ENCODE measurements around the gene NEK4. TPM values are rescaled to one million over a fixed set of nuclear protein-coding genes. Genes with fewer than 3 reads are reported as not detected.
A peak's percentile ranks its signal among the peaks of the same experiment; 100 is the strongest.

NEK4 gene
- total RNA-seq, 3 donors from 2014 or later, result 16.0 to 36.9 (median 26.9) TPM

- Mint-ChIP-seq H3K36me3 (ENCODE audit: insufficient read depth) (no peaks in the 10 kb centered on the region), H3K9me3 (no peaks in the 10 kb centered on the region), H3K27me3 (ENCODE audit: low read depth) (peaks cover 2% of the 10 kb centered on the region), H3K4me3 (no peak overlapping the region), H3K4me1 (ENCODE audit: low read depth) (no peaks in the 10 kb centered on the region)
- ATAC-seq, result peak in 1 of 2 donors; percentile 25
- no peak for DNase-seq
Measured at GRCh38 chr3:52798978-52799476, 28.3 kb upstream of the NEK4 start.

GRCh38 chr3:52798376-52798977 is 27.7 kb upstream of the NEK4 start:
- H3K27me3 Mint-ChIP-seq (ENCODE audit: low read depth), result peaks cover 2% of the 10 kb centered on the region
- ATAC-seq (no peak), DNase-seq (no peak)
- H3K36me3 Mint-ChIP-seq (ENCODE audit: insufficient read depth), result no peaks in the 10 kb centered on the region
- no peaks in the 10 kb centered on the region for H3K9me3 Mint-ChIP-seq
- no peaks in the 10 kb centered on the region for H3K4me1 Mint-ChIP-seq (ENCODE audit: low read depth)
- no peak overlapping the region for H3K4me3 Mint-ChIP-seq

GRCh38 chr3:52796411-52796810 is 25.7 kb upstream of the NEK4 start:
- no peak overlapping the region for H3K4me3 Mint-ChIP-seq
- ATAC-seq, result no peak
- no peaks in the 10 kb centered on the region for H3K9me3 Mint-ChIP-seq
- H3K27me3 Mint-ChIP-seq (ENCODE audit: low read depth), result no peaks in the 10 kb centered on the region
- no peaks in the 10 kb centered on the region for H3K36me3 Mint-ChIP-seq (ENCODE audit: insufficient read depth)
- no peak for DNase-seq
- no peaks in the 10 kb centered on the region for H3K4me1 Mint-ChIP-seq (ENCODE audit: low read depth)

GRCh38 chr3:52795298-52795900 is 24.7 kb upstream of the NEK4 start:
- H3K9me3 Mint-ChIP-seq, result no peaks in the 10 kb centered on the region
- ATAC-seq (no peak), DNase-seq (no peak)
- no peaks in the 10 kb centered on the region for H3K4me1 Mint-ChIP-seq (ENCODE audit: low read depth)
- no peak overlapping the region for H3K4me3 Mint-ChIP-seq
- no peaks in the 10 kb centered on the region for H3K36me3 Mint-ChIP-seq (ENCODE audit: insufficient read depth)
- H3K27me3 Mint-ChIP-seq (ENCODE audit: low read depth), result no peaks in the 10 kb centered on the region

GRCh38 chr3:52794612-52795099 is 23.9 kb upstream of the NEK4 start, which contains the start of gene ITIH3:
Gene ITIH3 (plus strand): TSS chr3:52794796. CDS start chr3:52794804, 8 bp downstream.
- Mint-ChIP-seq H3K36me3 (ENCODE audit: insufficient read depth) (no peaks in the 10 kb centered on the region), H3K4me1 (ENCODE audit: low read depth) (no peaks in the 10 kb centered on the region), H3K4me3 (no peak within 1 kb of the TSS), H3K27me3 (ENCODE audit: low read depth) (no peaks in the 10 kb centered on the region), H3K9me3 (no peaks in the 10 kb centered on the region)
- no peak for ATAC-seq
- DNase-seq, result no peak

- Mint-ChIP-seq H3K4me3 (no peak overlapping the region), H3K27me3 (ENCODE audit: low read depth) (no peaks in the 10 kb centered on the region), H3K9me3 (no peaks in the 10 kb centered on the region), H3K36me3 (ENCODE audit: insufficient read depth) (no peaks in the 10 kb centered on the region), H3K4me1 (ENCODE audit: low read depth) (no peaks in the 10 kb centered on the region)
- DNase-seq, result no peak
- ATAC-seq, result no peak
Measured at GRCh38 chr3:52793702-52794611, 23.2 kb upstream of the NEK4 start.

- H3K36me3 Mint-ChIP-seq (ENCODE audit: insufficient read depth), result no peaks in the 10 kb centered on the region
- no peaks in the 10 kb centered on the region for H3K27me3 Mint-ChIP-seq (ENCODE audit: low read depth)
- no peak for ATAC-seq
- no peak overlapping the region for H3K4me3 Mint-ChIP-seq
- DNase-seq, result no peak
- no peaks in the 10 kb centered on the region for H3K9me3 Mint-ChIP-seq
- no peaks in the 10 kb centered on the region for H3K4me1 Mint-ChIP-seq (ENCODE audit: low read depth)
Measured at GRCh38 chr3:52792961-52793695, 22.4 kb upstream of the NEK4 start.

- Mint-ChIP-seq H3K9me3 (no peaks in the 10 kb centered on the region), H3K27me3 (ENCODE audit: low read depth) (no peaks in the 10 kb centered on the region), H3K36me3 (ENCODE audit: insufficient read depth) (no peaks in the 10 kb centered on the region), H3K4me1 (ENCODE audit: low read depth) (no peaks in the 10 kb centered on the region), H3K4me3 (no peak overlapping the region)
- DNase-seq (no peak), ATAC-seq (no peak)
Measured at GRCh38 chr3:52792413-52792812, 21.7 kb upstream of the NEK4 start.

- Mint-ChIP-seq H3K4me3 (no peak overlapping the region), H3K4me1 (ENCODE audit: low read depth) (no peaks in the 10 kb centered on the region), H3K27me3 (ENCODE audit: low read depth) (no peaks in the 10 kb centered on the region), H3K36me3 (ENCODE audit: insufficient read depth) (no peaks in the 10 kb centered on the region), H3K9me3 (no peaks in the 10 kb centered on the region)
- DNase-seq (no peak), ATAC-seq (no peak)
Measured at GRCh38 chr3:52791928-52792327, 21.2 kb upstream of the NEK4 start.

- H3K9me3 Mint-ChIP-seq, result no peaks in the 10 kb centered on the region
- no peak for DNase-seq
- no peaks in the 10 kb centered on the region for H3K27me3 Mint-ChIP-seq (ENCODE audit: low read depth)
Measured at GRCh38 chr3:52791366-52791765, 20.6 kb upstream of the NEK4 start.

GRCh38 chr3:52790741-52791140 is 20.0 kb upstream of the NEK4 start:
- Mint-ChIP-seq H3K4me1 (ENCODE audit: low read depth) (no peaks in the 10 kb centered on the region), H3K27me3 (ENCODE audit: low read depth) (no peaks in the 10 kb centered on the region), H3K9me3 (no peaks in the 10 kb centered on the region), H3K36me3 (ENCODE audit: insufficient read depth) (no peaks in the 10 kb centered on the region), H3K4me3 (no peak overlapping the region)
- no peak for ATAC-seq
- DNase-seq, result no peak

More at GRCh38 chr3:52791366-52791765, 20.6 kb upstream of the NEK4 start:
- no peak overlapping the region for H3K4me3 Mint-ChIP-seq
- H3K36me3 Mint-ChIP-seq (ENCODE audit: insufficient read depth), result no peaks in the 10 kb centered on the region
- no peak for ATAC-seq
- H3K4me1 Mint-ChIP-seq (ENCODE audit: low read depth), result no peaks in the 10 kb centered on the region

- H3K4me3 Mint-ChIP-seq, result no peak overlapping the region
- H3K27me3 Mint-ChIP-seq (ENCODE audit: low read depth), result no peaks in the 10 kb centered on the region
- H3K4me1 Mint-ChIP-seq (ENCODE audit: low read depth), result no peaks in the 10 kb centered on the region
- H3K36me3 Mint-ChIP-seq (ENCODE audit: insufficient read depth), result no peaks in the 10 kb centered on the region
- DNase-seq (no peak), ATAC-seq (no peak)
- H3K9me3 Mint-ChIP-seq, result no peaks in the 10 kb centered on the region
Measured at GRCh38 chr3:52790337-52790736, 19.6 kb upstream of the NEK4 start.

- no peaks in the 10 kb centered on the region for H3K27me3 Mint-ChIP-seq (ENCODE audit: low read depth)
- no peak overlapping the region for H3K4me3 Mint-ChIP-seq
- no peaks in the 10 kb centered on the region for H3K4me1 Mint-ChIP-seq (ENCODE audit: low read depth)
- DNase-seq (no peak), ATAC-seq (no peak)
- no peaks in the 10 kb centered on the region for H3K36me3 Mint-ChIP-seq (ENCODE audit: insufficient read depth)
- H3K9me3 Mint-ChIP-seq, result no peaks in the 10 kb centered on the region
Measured at GRCh38 chr3:52789746-52790040, 19.0 kb upstream of the NEK4 start.
